Neuronal stem cell (in vitro differentiated cells): ENCODE data around the gene MRFAP1.
A peak's percentile ranks its signal among the peaks of the same experiment; 100 is the strongest.

Experiments
- DNase-seq: peaks from one replicate; pipeline ENCODE4 v3.0.0-alpha.2; 2013; ENCODE audit warnings: low spot score
- H2AFZ ChIP-seq: one replicate; pipeline ENCODE4 v1.6.1; 2013; ENCODE audit warnings: mild to moderate bottlenecking, low read length, inconsistent platforms
- H2AK5ac ChIP-seq: 2 replicates; pipeline ENCODE4 v1.6.1; 2013; ENCODE audit warnings: low read depth, mild to moderate bottlenecking, inconsistent platforms, low read length, moderate library complexity, mixed read lengths
- H2BK120ac ChIP-seq: 2 replicates; pipeline ENCODE4 v1.6.1; 2013; ENCODE audit warnings: low read depth, mild to moderate bottlenecking, inconsistent platforms, low read length, moderate library complexity, mixed read lengths
- H2BK12ac ChIP-seq: one replicate; pipeline ENCODE4 v1.6.1; 2013; ENCODE audit warnings: low read length, inconsistent platforms
- H2BK15ac ChIP-seq: 2 replicates; pipeline ENCODE4 v1.6.1; 2013; ENCODE audit warnings: mild to moderate bottlenecking, low read length, inconsistent platforms, mixed read lengths
- H2BK5ac ChIP-seq: one replicate; pipeline ENCODE4 v1.6.1; 2013; ENCODE audit warnings: inconsistent platforms, mild to moderate bottlenecking, low read length, moderate library complexity
- H3K14ac ChIP-seq: one replicate; pipeline ENCODE4 v1.6.1; 2013; ENCODE audit warnings: low read length, inconsistent platforms
- H3K18ac ChIP-seq: 2 replicates; pipeline ENCODE4 v1.6.1; 2013; ENCODE audit warnings: low read length, inconsistent platforms
- H3K23ac ChIP-seq: 2 replicates; pipeline ENCODE4 v1.6.1; 2013; ENCODE audit warnings: low read depth, mild to moderate bottlenecking, mixed read lengths, low read length, inconsistent platforms; ENCODE audit not compliant: poor library complexity
- H3K27ac ChIP-seq: replicated peaks from 3 replicates; pipeline ENCODE4 v1.5.1; 2013; ENCODE audit warnings: low read length, inconsistent platforms
- H3K27me3 ChIP-seq, 3 experiments: 2 replicates each; pipeline ENCODE4 v1.6.1; 2013; ENCODE audit warnings: low read length in 3 of 3, mild to moderate bottlenecking in 2 of 3, inconsistent platforms in 1 of 3, low read depth in 1 of 3, mixed read lengths in 1 of 3, moderate library complexity in 1 of 3; ENCODE audit not compliant: control insufficient read depth in 3 of 3, insufficient read depth in 3 of 3
- H3K36me3 ChIP-seq, 2 donors: replicated peaks in 1 of 2; 2 replicates each; pipeline ENCODE4 v1.6.1; 2013; ENCODE audit warnings: low read length in 2 of 2; ENCODE audit not compliant: control insufficient read depth in 2 of 2, insufficient read depth in 2 of 2
- H3K4ac ChIP-seq: 2 replicates; pipeline ENCODE4 v1.6.1; 2013; ENCODE audit warnings: inconsistent platforms, mild to moderate bottlenecking, low read length, moderate library complexity
- H3K4me1 ChIP-seq, 2 donors: 1 replicate in 1 of 2; 2 replicates in 1 of 2; pipeline ENCODE4 v1.6.1; 2013; ENCODE audit warnings: low read length in 2 of 2, low read depth in 1 of 2; ENCODE audit not compliant: control insufficient read depth in 2 of 2, insufficient read depth in 1 of 2
- H3K4me2 ChIP-seq: one replicate; pipeline ENCODE4 v1.6.1; 2013; ENCODE audit warnings: mild to moderate bottlenecking, low read length, inconsistent platforms; ENCODE audit not compliant: insufficient read depth, poor library complexity, severe bottlenecking
- H3K4me3 ChIP-seq, 2 donors: 2 replicates each; pipeline ENCODE4 v1.5.1; 2013; ENCODE audit warnings: low read length in 2 of 2, mild to moderate bottlenecking in 2 of 2, inconsistent platforms in 1 of 2, moderate library complexity in 1 of 2
- H3K79me1 ChIP-seq: one replicate; pipeline ENCODE4 v1.6.1; 2013; ENCODE audit warnings: low read depth, mild to moderate bottlenecking, inconsistent platforms, low read length, moderate library complexity
- H3K9ac ChIP-seq: one replicate; pipeline ENCODE4 v1.6.1; 2013; ENCODE audit warnings: mild to moderate bottlenecking, low read depth, low read length, inconsistent platforms; ENCODE audit not compliant: poor library complexity
- H3K9me3 ChIP-seq, 2 donors: replicated peaks in 1 of 2; 2 replicates each; pipeline versions ENCODE3 to v1.6.1; 2013; ENCODE audit warnings: low read length in 2 of 2, mild to moderate bottlenecking in 2 of 2, inconsistent platforms in 1 of 2, low read depth in 1 of 2, mixed read lengths in 1 of 2, moderate library complexity in 1 of 2; ENCODE audit not compliant: control insufficient read depth in 2 of 2, insufficient read depth in 1 of 2
- H4K8ac ChIP-seq: one replicate; pipeline ENCODE4 v1.6.1; 2013; ENCODE audit warnings: low read depth, mild to moderate bottlenecking, inconsistent platforms, low read length, moderate library complexity
- H4K91ac ChIP-seq: one replicate; pipeline ENCODE4 v1.6.1; 2013; ENCODE audit warnings: low read length, low read depth, mild to moderate bottlenecking, inconsistent platforms; ENCODE audit not compliant: poor library complexity
- WGBS, 2 donors: extraction: QIAGEN DNeasy Blood & Tissue Kit; methylation state at CpG; one replicate each; pipeline ENCODE4 v1.1.7; 2013; ENCODE audit warnings: missing lambda C conversion rate in 2 of 2, mixed read lengths in 1 of 2; ENCODE audit not compliant: insufficient read length in 2 of 2, insufficient replicate concordance in 1 of 2; ENCODE audit errors: extremely low coverage in 2 of 2; 5-methylcytosine and 5-hydroxymethylcytosine counted together

Gene MRFAP1

GRCh38 chr4:6607368-6608055, 33.0 kb upstream of the MRFAP1 start:
- H3K4me1 ChIP-seq = peaks cover 0 to 3% of the 10 kb centered on the region in 2 donors
- no peak overlapping the region for H2AK5ac ChIP-seq
- H3K79me1 ChIP-seq = peaks cover 1% of the 10 kb centered on the region
- H3K14ac ChIP-seq = no peak overlapping the region
- H2BK12ac ChIP-seq = no peak overlapping the region
- peaks cover 4 to 36% of the 10 kb centered on the region in 2 donors for H3K36me3 ChIP-seq
- H3K9me3 ChIP-seq = peaks cover 6 to 16% of the 10 kb centered on the region in 2 donors
- H3K4me3 ChIP-seq = no peak overlapping the region
- WGBS, 2 donors = no CpG with 5 or more reads among the region's 13 CpGs
- H3K27me3 ChIP-seq = no peaks in the 10 kb centered on the region
- no peak overlapping the region for H3K4me2 ChIP-seq
- no peak overlapping the region for H3K4ac ChIP-seq
- H4K91ac ChIP-seq = no peak overlapping the region
- no peak overlapping the region for H2BK120ac ChIP-seq
- no peak overlapping the region for H2AFZ ChIP-seq
- no peak overlapping the region for H3K9ac ChIP-seq
- no peak overlapping the region for H4K8ac ChIP-seq
- DNase-seq = no peak
- H3K23ac ChIP-seq = no peak overlapping the region
- H2BK15ac ChIP-seq = no peak overlapping the region
- no peak overlapping the region for H3K18ac ChIP-seq
- no peak overlapping the region for H2BK5ac ChIP-seq
- H3K27ac ChIP-seq = no peak overlapping the region

- peak overlapping the region in 1 of 2 donors; percentile 11 for H3K4me3 ChIP-seq
- peak overlapping the region; percentile 43 for H3K14ac ChIP-seq
- H3K9ac ChIP-seq = peak overlapping the region; percentile 30
- H2BK5ac ChIP-seq = peak overlapping the region; percentile 71
- H2BK15ac ChIP-seq = no peak overlapping the region
- peak overlapping the region; percentile 59 for H2AK5ac ChIP-seq
- WGBS, 2 donors = no CpG with 5 or more reads among the region's 28 CpGs
- H3K18ac ChIP-seq = peak overlapping the region; percentile 19
- peaks cover 1% of the 10 kb centered on the region for H3K79me1 ChIP-seq
- H3K36me3 ChIP-seq = peaks cover 4 to 36% of the 10 kb centered on the region in 2 donors
- peak overlapping the region; percentile 13 for H3K23ac ChIP-seq
- no peak overlapping the region for H2BK120ac ChIP-seq
- H3K9me3 ChIP-seq = peaks cover 6 to 16% of the 10 kb centered on the region in 2 donors
- H3K4ac ChIP-seq = no peak overlapping the region
- H2BK12ac ChIP-seq = no peak overlapping the region
- no peak overlapping the region for H3K4me2 ChIP-seq
- DNase-seq = peak; percentile 21
- H4K8ac ChIP-seq = no peak overlapping the region
- peaks cover 0 to 3% of the 10 kb centered on the region in 2 donors for H3K4me1 ChIP-seq
- no peak overlapping the region for H2AFZ ChIP-seq
- no peaks in the 10 kb centered on the region for H3K27me3 ChIP-seq
- no peak overlapping the region for H4K91ac ChIP-seq
- no peak overlapping the region for H3K27ac ChIP-seq
Observed at GRCh38 chr4:6608758-6609414, 31.6 kb upstream of the MRFAP1 start.

- Histone ChIP-seq H3K23ac (peak overlapping the region; percentile 13), H3K27me3 (no peaks in the 10 kb centered on the region), H3K4me1 (peaks cover 0 to 3% of the 10 kb centered on the region in 2 donors), H2BK15ac (no peak overlapping the region), H2BK120ac (no peak overlapping the region), H2BK5ac (no peak overlapping the region), H2BK12ac (no peak overlapping the region), H4K8ac (no peak overlapping the region), H3K14ac (no peak overlapping the region), H3K27ac (no peak overlapping the region), H3K9ac (no peak overlapping the region), H2AFZ (no peak overlapping the region), H3K36me3 (peaks cover 4 to 37% of the 10 kb centered on the region in 2 donors), H4K91ac (no peak overlapping the region), H3K4me3 (no peak overlapping the region), H3K4me2 (no peak overlapping the region), H3K4ac (no peak overlapping the region), H2AK5ac (no peak overlapping the region), H3K9me3 (peaks cover 6 to 15% of the 10 kb centered on the region in 2 donors), H3K79me1 (peaks cover 1% of the 10 kb centered on the region), H3K18ac (no peak overlapping the region)
- DNase-seq = no peak
- WGBS, 2 donors = no CpG with 5 or more reads among the region's 26 CpGs
Observed at GRCh38 chr4:6609415-6610079, 30.9 kb upstream of the MRFAP1 start.
